ENCODE results near the gene DAB2.
"Not testable (repeated sequence)": the region's sequence is repeated elsewhere in the genome, so short reads cannot be mapped to it uniquely, and the experiment has no call there.

The DAB2 gene

GRCh38 chr5:39340506-39340905 is 84.3 kb downstream of the DAB2 start:
- DNase-seq (ENCODE audit: low spot score) = no peak

GRCh38 chr5:39337252-39337915 is 87.4 kb downstream of the DAB2 start:
- no peak for DNase-seq (ENCODE audit: low spot score)

GRCh38 chr5:39334296-39334695 is 90.5 kb downstream of the DAB2 start:
- DNase-seq (ENCODE audit: low spot score) = not testable (repeated sequence)

- no peak for DNase-seq (ENCODE audit: low spot score)
Measured at GRCh38 chr5:39333104-39333503, 91.7 kb downstream of the DAB2 start.

GRCh38 chr5:39331861-39332381 is 92.9 kb downstream of the DAB2 start:
- no peak for DNase-seq (ENCODE audit: low spot score)

GRCh38 chr5:39328731-39329130 is 96.0 kb downstream of the DAB2 start:
- no peak for DNase-seq (ENCODE audit: low spot score)

GRCh38 chr5:39323542-39323941 is 101.2 kb downstream of the DAB2 start:
- no peak for DNase-seq (ENCODE audit: low spot score)
